Keratinocyte (primary cell): Measurements from ENCODE around the gene USB1. TPM values are rescaled to one million over a fixed set of nuclear protein-coding genes. Genes with fewer than 3 reads are reported as not detected.

ENCODE experiments used
- DNase-seq: peaks from one replicate; pipeline ENCODE4 v3.0.0-alpha.2; 2011; ENCODE audit warnings: low read depth, missing footprints, low spot score
- FAIRE-seq: peaks from 2 replicates; lab custom pipeline; 2011; peaks lifted over from hg19 to GRCh38; lab: Jason Lieb, UNC
- H2AFZ ChIP-seq: 2 replicates; pipeline ENCODE4 v1.6.0; 2012; ENCODE audit warnings: low read length, control low read depth, inconsistent platforms; ENCODE audit not compliant: control insufficient read depth
- H3K27ac ChIP-seq: 2 replicates; pipeline ENCODE4 v1.5.1; 2011; ENCODE audit warnings: low read length; ENCODE audit not compliant: control insufficient read depth, insufficient read depth
- H3K27me3 ChIP-seq: 3 replicates; pipeline ENCODE4 v1.6.0; 2011; ENCODE audit warnings: low read length; ENCODE audit not compliant: control insufficient read depth, insufficient read depth; ENCODE audit errors: extremely low read depth
- H3K36me3 ChIP-seq, 2 experiments: 2 replicates in 1 of 2; 3 replicates in 1 of 2; pipeline ENCODE4 v1.5.1; 2011; ENCODE audit warnings: low read length in 2 of 2, mild to moderate bottlenecking in 1 of 2; ENCODE audit not compliant: control insufficient read depth in 2 of 2, insufficient read depth in 2 of 2; ENCODE audit errors: extremely low read depth in 1 of 2
- H3K4me1 ChIP-seq: 3 replicates; pipeline ENCODE4 v1.5.1; 2011; ENCODE audit warnings: low read length; ENCODE audit not compliant: control insufficient read depth, insufficient read depth; ENCODE audit errors: extremely low read depth
- H3K4me2 ChIP-seq: 3 replicates; pipeline ENCODE4 v1.6.0; 2011; ENCODE audit warnings: low read depth, low read length; ENCODE audit not compliant: control insufficient read depth, insufficient read depth; ENCODE audit errors: extremely low read depth
- H3K4me3 ChIP-seq, 3 experiments: fragments of 200-600 bp in 1 of 3; sonication (generic) in 1 of 3; 2 replicates in 2 of 3; 3 replicates in 1 of 3; pipeline ENCODE4 v1.5.1; 2011 to 2016; ENCODE audit warnings: low read length in 3 of 3, mild to moderate bottlenecking in 3 of 3, control low read depth in 2 of 3, inconsistent platforms in 1 of 3, low read depth in 1 of 3, mixed read lengths in 1 of 3, mixed run types in 1 of 3, moderate library complexity in 1 of 3; ENCODE audit not compliant: control insufficient read depth in 2 of 3, insufficient read depth in 2 of 3; ENCODE audit errors: extremely low read depth in 1 of 3
- H3K79me2 ChIP-seq: 2 replicates; pipeline ENCODE4 v1.6.0; 2012; ENCODE audit warnings: low read length; ENCODE audit not compliant: control insufficient read depth, insufficient read depth
- H3K9ac ChIP-seq: 3 replicates; pipeline ENCODE4 v1.6.0; 2011; ENCODE audit warnings: low read length; ENCODE audit not compliant: control insufficient read depth, insufficient read depth; ENCODE audit errors: extremely low read depth
- H3K9me1 ChIP-seq: 3 replicates; pipeline ENCODE4 v1.6.0; 2011; ENCODE audit warnings: low read length; ENCODE audit not compliant: control insufficient read depth, insufficient read depth; ENCODE audit errors: extremely low read depth
- H3K9me3 ChIP-seq: 2 replicates; pipeline ENCODE4 v1.5.1; 2012; ENCODE audit warnings: low read depth, low read length; ENCODE audit not compliant: control insufficient read depth
- H4K20me1 ChIP-seq: 3 replicates; pipeline ENCODE4 v1.6.0; 2011; ENCODE audit warnings: low read length; ENCODE audit not compliant: control insufficient read depth, insufficient read depth; ENCODE audit errors: extremely low read depth
- CTCF ChIP-seq, 3 experiments: IDR thresholded peaks in 1 of 3; conservative IDR thresholded peaks in 1 of 3; optimal IDR thresholded peaks in 1 of 3; 2 replicates in 2 of 3; 3 replicates in 1 of 3; pipeline versions ENCODE3 to v1.5.1; 2011; ENCODE audit warnings: low read length in 3 of 3, mild to moderate bottlenecking in 3 of 3, moderate library complexity in 2 of 3, control low read depth in 1 of 3, inconsistent platforms in 1 of 3; ENCODE audit not compliant: insufficient read depth in 2 of 3; ENCODE audit errors: extremely low read depth in 1 of 3
- EZH2 ChIP-seq: IDR thresholded peaks from one replicate; pipeline ENCODE4 v1.6.1; 2012; ENCODE audit warnings: inconsistent platforms, mild to moderate bottlenecking, low read length, moderate library complexity
- dilution Hi-C: fragments of 300-500 bp; cut with MboI; formaldehyde crosslinking; loops from one replicate; pipeline ENCODE4 v1.7.0; 2020; ENCODE audit warnings: low sequenced_read_pairs; ENCODE audit not compliant: extremely low pct_ligation_motif_present
- polyA plus RNA-seq, 5 experiments: library from polyadenylated mRNA; depleted of rRNA in 3 of 5; stranded (reverse) in 3 of 5; stranded (forward) in 1 of 5; unstranded in 1 of 5; fragments of >200 nt; gene quantifications; 1 replicate in 1 of 5; 2 replicates in 3 of 5; 3 replicates in 1 of 5; pipeline versions ENCODE4 v1.2.1 to v1.2.3, GENCODE V29; 2011 to 2012; ENCODE audit warnings: missing spikeins in 2 of 5, low read depth in 1 of 5, low replicate concordance in 1 of 5

USB1 gene
- polyA plus RNA-seq, 1 donor (not counting 4 experiments of a cell fraction or from before 2014, with no cell fraction given), result 63.5 TPM

GRCh38 chr16:57962756-57963155, 38.5 kb upstream of the USB1 start:
- Histone ChIP-seq H3K9me1 (no peaks in the 10 kb centered on the region), H4K20me1 (no peaks in the 10 kb centered on the region), H3K4me2 (no peak overlapping the region), H3K4me3 (no peak overlapping the region), H3K27ac (no peak overlapping the region), H3K4me1 (no peaks in the 10 kb centered on the region), H2AFZ (no peak overlapping the region), H3K9ac (no peak overlapping the region), H3K9me3 (no peaks in the 10 kb centered on the region), H3K27me3 (peaks cover 4% of the 10 kb centered on the region), H3K36me3 (no peaks in the 10 kb centered on the region), H3K79me2 (no peaks in the 10 kb centered on the region)
- no peak for DNase-seq
- dilution Hi-C loops, result no loop called here
- FAIRE-seq, result no peak
- TF ChIP-seq CTCF (optimal IDR thresholded peaks at IDR 0.05 in 1 of 3, IDR thresholded peaks at IDR 0.05 in 1 of 3, conservative IDR thresholded peaks at IDR 0.05 in 1 of 3; ENCODE audit: extremely low read depth in 1 of 3, insufficient read depth in 2 of 3, low read length in 3 of 3) (no peak), EZH2 (no peak)

GRCh38 chr16:57964157-57964700, 37.0 kb upstream of the USB1 start:
- Histone ChIP-seq H3K4me3 (no peak overlapping the region), H3K9me1 (no peaks in the 10 kb centered on the region), H3K36me3 (no peaks in the 10 kb centered on the region), H4K20me1 (no peaks in the 10 kb centered on the region), H3K9me3 (no peaks in the 10 kb centered on the region), H3K9ac (no peak overlapping the region), H3K4me1 (no peaks in the 10 kb centered on the region), H2AFZ (no peak overlapping the region), H3K27ac (no peak overlapping the region), H3K27me3 (peaks cover 4% of the 10 kb centered on the region), H3K79me2 (no peaks in the 10 kb centered on the region), H3K4me2 (no peak overlapping the region)
- dilution Hi-C loops, result no loop called here
- FAIRE-seq, result no peak
- TF ChIP-seq CTCF (optimal IDR thresholded peaks at IDR 0.05 in 1 of 3, IDR thresholded peaks at IDR 0.05 in 1 of 3, conservative IDR thresholded peaks at IDR 0.05 in 1 of 3; ENCODE audit: extremely low read depth in 1 of 3, insufficient read depth in 2 of 3, low read length in 3 of 3) (no peak), EZH2 (no peak)
- DNase-seq, result no peak
